Right cardiac atrium (tissue), 5 donors: Measurements from ENCODE around the gene PSEN2. TPM values are rescaled to one million over a fixed set of nuclear protein-coding genes. Genes with fewer than 3 reads are reported as not detected.
A peak's percentile ranks its signal among the peaks of the same experiment; 100 is the strongest.

Experiments
- ATAC-seq, 2 donors: fragments of 200-7000 bp; cut with Tn5 transposase; one replicate each; pipeline versions ENCODE4 v1.8.0 to v1.9.1; 2020; ENCODE audit warnings: moderate library complexity in 2 of 2, mild to moderate bottlenecking in 1 of 2
- DNase-seq, 3 donors: peaks; one replicate each; pipeline ENCODE4 v3.0.0-alpha.2; 2020
- H3K27ac ChIP-seq: one replicate; pipeline ENCODE4 v1.5.1; 2013; ENCODE audit warnings: mild to moderate bottlenecking, low read length, control low read depth, moderate library complexity
- H3K27me3 ChIP-seq: one replicate; pipeline ENCODE4 v1.6.1; 2013; ENCODE audit not compliant: control insufficient read depth, insufficient read depth
- H3K4me1 ChIP-seq: one replicate; pipeline ENCODE4 v1.6.1; 2013; ENCODE audit warnings: low read length; ENCODE audit not compliant: control insufficient read depth, insufficient read depth
- H3K4me3 ChIP-seq: one replicate; pipeline ENCODE4 v1.5.1; 2013; ENCODE audit warnings: low read length, control low read depth
- H3K9me3 ChIP-seq: one replicate; pipeline ENCODE4 v1.6.1; 2013; ENCODE audit warnings: low read length; ENCODE audit not compliant: control insufficient read depth
- WGBS: extraction: QIAGEN DNeasy Blood & Tissue Kit; methylation state at CpG from one replicate; pipeline ENCODE4 v1.1.7; 2013; 5-methylcytosine and 5-hydroxymethylcytosine counted together
- intact Hi-C, 4 donors: fragments of 100-400 bp; cut with DNase I; formaldehyde crosslinking; loops; one replicate each; pipeline versions ENCODE4 v1.11.0 to v1.14.0; 2022 to 2023
- polyA plus RNA-seq: library from polyadenylated mRNA; stranded (reverse); fragments of 200-250 nt; gene quantifications from one replicate; pipeline ENCODE4 v1.2.3, GENCODE V29; 2013
- total RNA-seq, 4 donors: library from RNA; stranded (reverse); fragmentation: NEBNext Ultra II Directional; extraction: Animal tissue kit (Norgen Biotek cat#: 25700); gene quantifications; one replicate each; pipeline ENCODE4 v1.2.1, GENCODE V29; 2021
- donor health status: healthy with polysubstance abuse.
- donor health status: DM: no; HTN: yes; CAD: no.
- donor health status: DM: no; HTN: no; CAD: no.
- donor health status: DM: no; HTN: yes; CAD: no; lungs with severe emphysema.
- donor health status: DM: yes; HTN: yes; CAD: no.

PSEN2 gene
- total and polyA plus RNA-seq, 5 donors = 15.4 to 25.8 (median 17.9) TPM

- ATAC-seq (no peak), DNase-seq (no peak)
- 81% methylated on average over 20 of the region's 20 CpGs for WGBS
- Histone ChIP-seq H3K27ac (no peak overlapping the region), H3K4me3 (no peak overlapping the region), H3K9me3 (no peaks in the 10 kb centered on the region), H3K27me3 (no peaks in the 10 kb centered on the region), H3K4me1 (peaks cover 8% of the 10 kb centered on the region)
- intact Hi-C loops = no loop called here
Measured at GRCh38 chr1:226884966-226885820, 14.8 kb downstream of the PSEN2 start.

- no peak overlapping the region for H3K4me3 ChIP-seq
- DNase-seq = no peak
- intact Hi-C loops = no loop called here
- H3K27ac ChIP-seq = no peak overlapping the region
- no peaks in the 10 kb centered on the region for H3K9me3 ChIP-seq
- WGBS = 55% methylated on average over 9 of the region's 9 CpGs
- peaks cover 8% of the 10 kb centered on the region for H3K4me1 ChIP-seq
- H3K27me3 ChIP-seq = no peaks in the 10 kb centered on the region
- no peak for ATAC-seq
Measured at GRCh38 chr1:226886122-226886901, 15.9 kb downstream of the PSEN2 start.

GRCh38 chr1:226887006-226887405, 16.6 kb downstream of the PSEN2 start:
- no peaks in the 10 kb centered on the region for H3K9me3 ChIP-seq
- no peak overlapping the region for H3K4me3 ChIP-seq
- no peak overlapping the region for H3K27ac ChIP-seq
- peaks cover 8% of the 10 kb centered on the region for H3K4me1 ChIP-seq
- DNase-seq (no peak), ATAC-seq (no peak)
- intact Hi-C loops = no loop called here
- 98% methylated on average over 6 of the region's 6 CpGs for WGBS
- H3K27me3 ChIP-seq = no peaks in the 10 kb centered on the region

GRCh38 chr1:226888021-226888420, 17.6 kb downstream of the PSEN2 start:
- WGBS = 98% methylated on average over 8 of the region's 8 CpGs
- ATAC-seq = no peak
- intact Hi-C loops = no loop called here

GRCh38 chr1:226888816-226889215, 18.4 kb downstream of the PSEN2 start:
- Histone ChIP-seq H3K27me3 (no peaks in the 10 kb centered on the region), H3K4me1 (peaks cover 5% of the 10 kb centered on the region), H3K9me3 (no peaks in the 10 kb centered on the region), H3K4me3 (no peak overlapping the region), H3K27ac (no peak overlapping the region)
- no peak for ATAC-seq
- WGBS = 97% methylated on average over 8 of the region's 8 CpGs
- no peak for DNase-seq
- intact Hi-C loops = no loop called here

More at GRCh38 chr1:226888021-226888420, 17.6 kb downstream of the PSEN2 start:
- Histone ChIP-seq H3K9me3 (no peaks in the 10 kb centered on the region), H3K27ac (no peak overlapping the region), H3K4me3 (no peak overlapping the region), H3K4me1 (peaks cover 5% of the 10 kb centered on the region), H3K27me3 (no peaks in the 10 kb centered on the region)
- DNase-seq = no peak

GRCh38 chr1:226889616-226890330, 19.4 kb downstream of the PSEN2 start:
- intact Hi-C loops = no loop called here
- Histone ChIP-seq H3K27ac (no peak overlapping the region), H3K4me3 (no peak overlapping the region), H3K27me3 (no peaks in the 10 kb centered on the region), H3K9me3 (no peaks in the 10 kb centered on the region), H3K4me1 (peaks cover 5% of the 10 kb centered on the region)
- DNase-seq (no peak), ATAC-seq (no peak)
- 93% methylated on average over 12 of the region's 12 CpGs for WGBS

- DNase-seq (no peak), ATAC-seq (no peak)
- H3K4me1 ChIP-seq = peaks cover 3% of the 10 kb centered on the region
- no peak overlapping the region for H3K27ac ChIP-seq
- H3K4me3 ChIP-seq = no peak overlapping the region
- intact Hi-C loops = no loop called here
- WGBS = 89% methylated on average over 22 of the region's 22 CpGs
- no peaks in the 10 kb centered on the region for H3K9me3 ChIP-seq
- H3K27me3 ChIP-seq = no peaks in the 10 kb centered on the region
Measured at GRCh38 chr1:226890331-226891108, 20.1 kb downstream of the PSEN2 start.

GRCh38 chr1:226891346-226891745, 20.9 kb downstream of the PSEN2 start:
- intact Hi-C loops = no loop called here
- H3K4me1 ChIP-seq = peaks cover 3% of the 10 kb centered on the region

GRCh38 chr1:226891846-226892523, 21.6 kb downstream of the PSEN2 start:
- Histone ChIP-seq H3K27ac (peak overlapping the region; percentile 14), H3K4me1 (no peaks in the 10 kb centered on the region), H3K27me3 (no peaks in the 10 kb centered on the region), H3K9me3 (no peaks in the 10 kb centered on the region), H3K4me3 (no peak overlapping the region)
- 69% methylated on average over 17 of the region's 17 CpGs for WGBS
- ATAC-seq = peak; percentile 50 to 89
- peak in 1 of 3 donors; percentile 41 for DNase-seq
- intact Hi-C loops = no loop called here

More at GRCh38 chr1:226891346-226891745, 20.9 kb downstream of the PSEN2 start:
- H3K4me3 ChIP-seq = no peak overlapping the region
- WGBS = 92% methylated on average over 11 of the region's 11 CpGs
- no peak overlapping the region for H3K27ac ChIP-seq
- H3K9me3 ChIP-seq = no peaks in the 10 kb centered on the region
- no peak for DNase-seq
- ATAC-seq = no peak
- no peaks in the 10 kb centered on the region for H3K27me3 ChIP-seq

GRCh38 chr1:226892524-226892875, 22.1 kb downstream of the PSEN2 start:
- no peak for ATAC-seq
- intact Hi-C loops = no loop called here
- Histone ChIP-seq H3K9me3 (no peaks in the 10 kb centered on the region), H3K27me3 (no peaks in the 10 kb centered on the region), H3K4me3 (no peak overlapping the region), H3K27ac (peak overlapping the region; percentile 14), H3K4me1 (no peaks in the 10 kb centered on the region)
- no peak for DNase-seq
- 68% methylated on average over 8 of the region's 8 CpGs for WGBS
